C1 segment of cervical spinal cord (tissue), 14 donors: ENCODE results near the gene MISP.
"Not testable (repeated sequence)": the region's sequence is repeated elsewhere in the genome, so short reads cannot be mapped to it uniquely, and the experiment has no call there.

Experiments used
- DNase-seq, 14 donors: peaks; one replicate each; lab custom pipeline; 2025; lab: John Stamatoyannopoulos, UW

MISP gene

DNA sequence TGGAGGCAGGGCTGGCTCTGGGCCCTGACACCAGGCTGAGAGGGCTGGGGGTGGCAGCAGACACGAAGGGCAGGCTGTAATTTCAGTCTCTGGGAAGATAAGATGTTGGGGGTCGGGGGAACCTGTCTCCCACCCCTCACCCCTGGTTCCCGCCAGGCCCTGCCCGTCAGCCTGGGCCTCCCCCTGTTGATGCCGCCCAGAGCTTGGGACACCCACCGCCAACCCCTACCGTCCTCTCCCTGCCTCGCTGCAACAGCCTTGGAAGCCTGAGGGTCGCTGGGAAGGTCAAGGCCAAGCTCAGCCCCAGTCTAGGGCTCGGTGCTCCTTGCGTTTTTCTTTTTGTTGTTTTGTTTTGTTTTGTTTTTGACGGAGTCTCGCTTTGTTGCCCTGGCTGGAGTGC lies 27.7 kb upstream of the MISP start:
- no peak for DNase-seq

GRCh38 chr19:723714-724113 lies 27.2 kb upstream of the MISP start:
- no peak for DNase-seq

DNA sequence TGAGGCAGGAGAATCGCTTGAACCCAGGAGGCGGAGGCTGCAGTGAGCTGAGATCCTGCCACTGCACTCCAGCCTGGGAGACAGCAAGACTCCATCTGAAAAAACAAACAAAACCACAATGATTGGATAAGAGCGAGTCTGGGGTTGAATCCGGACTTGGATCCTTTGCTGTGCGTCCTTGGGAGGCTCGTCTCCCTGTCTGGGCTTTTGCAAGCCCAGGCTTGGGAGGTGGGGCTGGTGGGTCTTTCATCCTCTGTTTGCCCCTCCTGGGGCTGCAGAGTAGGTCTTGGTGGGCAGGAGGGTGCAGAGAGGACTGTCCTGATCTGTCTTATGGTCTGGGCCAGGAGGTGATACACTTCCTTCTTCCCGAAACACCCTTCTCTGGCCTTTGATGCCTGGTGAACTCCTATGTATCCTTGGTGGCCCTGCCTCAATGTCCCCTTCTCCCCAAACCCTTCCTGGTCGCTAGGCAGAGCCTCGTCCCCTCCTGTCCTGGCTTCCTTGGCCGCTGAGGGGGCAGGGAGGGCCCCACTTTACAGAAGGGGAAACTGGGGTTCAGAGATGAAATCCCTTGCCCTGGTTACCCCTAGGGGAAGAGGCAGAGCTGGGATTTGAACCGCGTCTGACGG lies 25.3 kb upstream of the MISP start:
- no peak for DNase-seq

- no peak for DNase-seq
Measured at GRCh38 chr19:726993-727956, 23.6 kb upstream of the MISP start.

- DNase-seq: no peak
Measured at GRCh38 chr19:728011-728410, 22.9 kb upstream of the MISP start.

- not testable (repeated sequence) for DNase-seq
Measured at GRCh38 chr19:729564-729963, 21.3 kb upstream of the MISP start.

- no peak for DNase-seq
Measured at GRCh38 chr19:729965-730668, 20.8 kb upstream of the MISP start.

DNA sequence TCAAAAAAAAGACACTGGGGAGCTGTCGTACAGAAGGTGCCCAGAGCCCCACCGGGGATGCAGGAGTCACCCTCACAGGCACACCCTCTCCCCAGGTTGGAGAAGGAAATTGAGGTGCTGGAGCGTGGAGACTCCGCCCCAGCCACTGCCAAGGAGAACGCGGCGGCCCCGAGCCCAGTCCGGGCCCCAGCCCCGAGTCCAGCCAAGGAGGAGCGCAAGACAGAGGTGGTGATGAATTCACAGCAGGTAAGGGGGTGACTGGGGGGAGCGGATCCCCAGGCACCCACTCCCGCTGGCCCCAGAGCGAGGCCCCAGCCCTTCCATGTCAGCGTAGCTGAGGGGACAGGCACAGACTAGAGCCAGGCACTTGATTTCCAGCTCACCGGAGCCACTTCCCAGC lies 19.9 kb upstream of the MISP start:
- DNase-seq: no peak

DNA sequence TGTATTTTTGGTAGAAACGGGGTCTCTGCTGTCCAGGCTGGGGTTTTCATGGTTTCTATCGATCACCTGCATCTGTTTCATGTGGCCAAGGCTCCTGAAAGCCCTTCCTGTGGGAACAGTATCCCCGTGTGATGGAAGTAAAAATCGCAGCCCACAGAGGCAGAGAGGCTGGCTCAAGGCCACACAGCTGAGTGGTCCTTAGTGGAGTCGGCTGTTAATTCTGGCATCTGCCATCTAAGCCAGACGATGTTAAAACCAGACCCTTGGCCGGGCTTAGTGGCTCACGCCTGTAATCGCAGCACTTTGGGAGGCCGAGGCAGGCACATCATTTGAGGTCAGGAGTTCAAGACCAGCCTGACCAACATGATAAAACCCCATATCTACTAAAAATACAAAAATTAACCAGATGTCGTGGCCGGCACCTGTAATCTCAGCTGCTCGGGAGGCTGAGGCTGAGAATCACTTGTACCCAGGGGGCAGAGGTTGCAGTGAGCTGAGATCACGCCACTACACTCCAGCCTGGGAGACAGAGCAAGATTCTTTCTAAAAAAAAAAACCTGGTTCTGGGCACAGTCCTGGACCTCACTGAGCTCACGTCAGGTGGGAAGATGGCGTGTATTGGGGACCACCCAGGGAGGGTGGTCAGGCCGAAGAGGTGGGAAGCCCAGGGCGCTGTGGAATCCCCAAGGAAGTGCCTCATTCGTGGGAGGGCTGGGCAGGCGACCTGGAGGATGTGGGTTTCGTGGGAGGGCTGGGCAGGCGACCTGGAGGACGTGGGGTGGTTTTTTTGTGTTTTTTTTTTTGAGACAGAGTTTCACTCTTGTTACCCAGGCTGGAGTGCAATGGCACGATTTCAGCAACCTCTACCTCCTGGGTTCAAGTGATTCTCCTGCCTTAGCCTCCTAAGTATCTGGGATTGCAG lies 18.5 kb upstream of the MISP start:
- DNase-seq: no peak

DNA sequence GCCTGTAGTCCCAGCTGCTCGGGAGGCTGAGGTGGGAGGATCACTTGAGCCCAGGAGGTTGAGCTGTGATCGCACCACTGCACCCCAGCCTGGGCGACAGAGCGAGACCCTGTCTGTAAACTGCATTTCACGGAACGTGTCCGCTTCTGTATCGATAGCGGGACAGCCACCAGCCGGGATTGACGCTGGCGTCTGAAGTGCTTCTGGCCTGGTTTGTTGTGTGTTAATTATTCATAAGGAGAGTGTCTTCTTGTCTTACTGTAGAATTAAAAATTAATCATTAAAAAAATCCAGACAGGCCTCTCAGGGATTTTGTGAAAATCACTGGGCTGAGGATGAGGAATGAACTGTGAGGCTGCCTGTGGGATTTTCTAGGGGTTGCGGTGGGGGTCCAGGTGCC lies 16.2 kb upstream of the MISP start:
- no peak for DNase-seq

DNA sequence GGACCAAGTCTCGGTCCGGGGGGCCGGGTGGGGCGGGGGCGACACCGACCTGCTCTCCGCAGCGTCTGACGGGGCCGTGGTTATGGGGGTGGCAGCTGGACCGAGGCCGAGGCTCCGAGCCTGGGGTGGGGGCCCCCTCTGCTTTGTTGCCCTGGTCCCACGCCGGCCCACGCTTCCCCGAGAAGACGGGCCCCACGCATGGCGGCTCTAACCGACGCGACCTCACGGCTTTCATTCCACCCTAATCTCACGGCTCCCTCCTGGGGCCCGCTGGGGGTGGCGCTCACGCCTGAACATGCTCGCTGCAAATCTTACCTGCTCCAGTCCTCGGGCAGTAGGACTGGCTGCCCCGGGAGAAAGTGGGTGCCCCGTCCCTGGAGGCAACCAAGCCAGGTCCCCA lies 14.8 kb upstream of the MISP start:
- DNase-seq: no peak

DNA sequence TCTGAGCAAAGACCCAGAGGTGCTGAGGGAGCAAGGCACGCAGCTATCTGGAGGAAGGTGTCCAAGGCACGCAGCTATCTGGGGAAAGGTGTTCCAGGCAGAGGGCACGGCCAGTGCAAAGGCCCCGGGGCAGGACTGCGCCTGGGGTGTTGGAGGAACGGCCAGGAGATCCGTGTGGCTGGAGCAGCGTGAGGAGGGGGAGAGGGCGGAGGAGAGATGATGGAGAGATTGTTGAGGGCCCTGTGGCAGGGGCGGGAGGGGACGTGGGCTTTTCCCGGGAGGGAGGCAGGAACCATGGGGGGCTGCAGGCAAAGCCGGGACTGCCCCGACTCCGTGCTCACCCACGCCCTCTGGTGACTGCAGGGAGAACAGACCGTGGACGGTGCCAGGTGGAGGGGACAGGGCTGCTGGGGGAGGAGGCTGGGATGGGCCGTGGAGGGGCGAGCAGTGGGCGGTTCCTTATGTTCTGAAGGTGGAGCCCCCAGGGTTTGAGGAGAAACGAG lies 13.3 kb upstream of the MISP start:
- peak in 3 of 14 donors; percentile 3 to 9 (median 5) for DNase-seq

DNA sequence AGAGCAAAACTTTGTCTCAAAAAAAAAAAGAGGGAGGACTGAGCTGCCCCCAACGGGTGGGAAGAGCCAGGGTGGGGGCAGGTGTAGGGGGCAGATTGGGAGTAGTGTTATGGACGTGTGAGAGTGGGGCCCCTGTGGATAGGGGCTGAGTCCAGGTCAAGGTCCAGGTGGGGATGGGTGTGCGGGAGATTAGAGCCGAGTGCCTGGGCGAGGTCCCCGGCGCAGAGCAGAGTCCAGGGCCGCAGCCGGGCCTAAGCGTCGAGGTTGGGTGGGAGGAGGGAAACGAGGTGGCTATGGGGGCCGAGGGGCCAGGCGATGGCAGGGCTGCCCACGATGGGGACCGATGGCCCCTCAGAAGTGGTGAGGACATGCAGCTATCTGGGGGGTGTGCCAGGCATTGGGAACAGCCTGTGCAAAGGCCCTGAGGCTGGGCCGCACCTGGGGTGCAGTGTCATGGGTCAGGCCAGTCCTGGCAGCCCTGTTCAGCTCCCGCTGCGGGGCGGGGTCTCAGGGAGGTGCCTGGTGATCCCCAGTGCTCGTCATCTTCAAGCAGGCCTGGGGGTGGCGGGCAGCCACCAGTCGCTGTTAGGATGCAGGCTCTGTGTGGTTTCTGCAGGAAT lies 12.3 kb upstream of the MISP start:
- DNase-seq: no peak

GRCh38 chr19:739998-740715 lies 10.8 kb upstream of the MISP start:
- DNase-seq: peak in 1 of 14 donors; percentile 32

GRCh38 chr19:740816-741505 lies 10.0 kb upstream of the MISP start:
- DNase-seq: not testable (repeated sequence)

DNA sequence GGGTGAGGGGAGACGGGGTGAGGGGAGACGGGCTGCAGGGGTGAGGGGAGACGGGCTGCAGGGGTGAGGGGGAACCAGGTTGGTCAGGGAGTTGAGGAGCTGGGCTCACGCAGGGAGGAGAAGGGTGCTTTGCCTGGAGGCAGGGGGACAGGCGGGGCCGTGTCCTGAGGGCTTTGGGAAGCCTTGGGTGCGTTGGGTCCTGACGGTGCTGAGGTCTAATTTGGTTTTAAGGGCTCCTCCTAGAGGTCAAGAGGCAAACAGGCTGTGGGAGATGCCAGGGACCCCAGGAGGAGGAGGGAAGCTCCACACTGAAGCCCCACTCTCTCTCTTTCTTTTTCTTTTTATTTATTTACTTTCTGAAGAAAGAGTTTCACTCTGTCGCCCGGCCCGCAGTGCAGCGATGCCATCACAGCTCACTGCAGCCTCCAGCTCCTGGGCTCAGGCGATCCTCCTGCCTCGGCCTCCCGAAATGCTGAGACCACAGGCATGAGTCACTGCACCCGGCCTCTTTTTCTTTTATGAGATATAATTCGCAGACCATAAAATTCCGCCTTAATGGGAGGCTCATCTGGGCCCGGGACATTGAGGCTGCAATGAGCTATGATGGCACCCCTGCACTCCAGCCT lies 9.3 kb upstream of the MISP start:
- DNase-seq: no peak

- no peak for DNase-seq
Measured at GRCh38 chr19:742540-743075, 8.3 kb upstream of the MISP start.

DNA sequence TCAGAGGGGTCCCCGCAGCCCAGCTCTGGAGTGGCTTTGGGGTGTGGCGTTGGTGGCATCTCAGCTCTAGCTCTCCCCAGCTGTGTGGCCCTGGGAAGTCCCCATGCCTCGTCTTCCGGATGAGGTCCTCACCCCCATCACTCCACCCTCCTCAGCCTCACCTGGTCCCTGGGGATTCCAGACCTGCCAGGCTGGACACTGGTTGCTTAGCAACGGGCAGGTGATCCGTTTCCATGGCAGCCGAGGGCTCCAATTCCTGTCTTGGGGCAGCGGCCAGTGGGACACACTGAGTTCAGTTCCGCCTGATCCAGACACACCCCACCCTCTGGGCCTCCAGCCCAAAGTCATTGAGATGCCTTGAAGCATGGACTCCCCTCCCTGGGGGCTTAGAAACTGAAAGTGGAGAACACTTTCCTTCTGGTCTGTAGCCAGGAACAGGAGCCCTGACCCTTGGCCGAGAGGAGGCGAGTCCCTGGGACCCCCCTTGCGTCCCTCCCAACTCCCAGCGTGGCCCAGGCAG lies 7.7 kb upstream of the MISP start:
- peak in 1 of 14 donors; percentile 2 for DNase-seq
